Upper lobe of right lung (tissue), 1 donor: ENCODE results near the gene XPOT. TPM values are rescaled to one million over a fixed set of nuclear protein-coding genes. Genes with fewer than 3 reads are reported as not detected.

Experiments used
- ATAC-seq: fragments of 200-7000 bp; cut with Tn5 transposase; one replicate; pipeline ENCODE4 v1.9.1; 2020; ENCODE audit warnings: mild to moderate bottlenecking, moderate library complexity
- DNase-seq: peaks from one replicate; pipeline ENCODE4 v3.0.0-alpha.2; 2020
- H3K27ac ChIP-seq: fragments of 200-600 bp; one replicate; pipeline ENCODE4 v1.8.0; 2022
- H3K27me3 ChIP-seq: fragments of 200-600 bp; one replicate; pipeline ENCODE4 v1.8.0; 2022; ENCODE audit warnings: mild to moderate bottlenecking
- H3K36me3 ChIP-seq: fragments of 200-600 bp; one replicate; pipeline ENCODE4 v1.8.0; 2022
- H3K4me1 ChIP-seq: fragments of 200-600 bp; one replicate; pipeline ENCODE4 v1.8.0; 2022
- H3K4me3 ChIP-seq: fragments of 200-600 bp; one replicate; pipeline ENCODE4 v1.8.0; 2022; ENCODE audit warnings: mild to moderate bottlenecking
- H3K9me3 ChIP-seq: fragments of 200-600 bp; one replicate; pipeline ENCODE4 v1.8.0; 2022
- CTCF ChIP-seq: fragments of 200-600 bp; IDR thresholded peaks from one replicate; pipeline ENCODE4 v1.8.0; 2022; ENCODE audit warnings: antibody characterized with exemption
- intact Hi-C: fragments of 100-400 bp; cut with DNase I; formaldehyde crosslinking; loops from one replicate; pipeline ENCODE4 v1.11.0; 2022
- total RNA-seq: library from RNA; stranded (reverse); fragmentation: NEBNext Ultra II Directional; extraction: Animal tissue kit (Norgen Biotek cat#: 25700); gene quantifications from one replicate; pipeline ENCODE4 v1.2.1, GENCODE V29; 2021
- donor health status: DM: no; HTN: yes; CAD: no; lungs with severe emphysema.

Gene XPOT
- total RNA-seq, 1 donor from 2014 or later: 65.8 TPM

GRCh38 chr12:64385468-64385867 is 18.7 kb upstream of the XPOT start:
- ATAC-seq (no peak), DNase-seq (no peak)
- H3K27ac ChIP-seq: no peak overlapping the region
- intact Hi-C loops: no loop called here
- peaks cover 7% of the 10 kb centered on the region for H3K27me3 ChIP-seq
- H3K36me3 ChIP-seq: no peaks in the 10 kb centered on the region
- peaks cover 3% of the 10 kb centered on the region for H3K4me1 ChIP-seq
- H3K9me3 ChIP-seq: peaks cover 2% of the 10 kb centered on the region
- no peak for TF ChIP-seq CTCF
- H3K4me3 ChIP-seq: no peak overlapping the region

GRCh38 chr12:64387197-64387816 is 16.9 kb upstream of the XPOT start:
- no peak overlapping the region for H3K27ac ChIP-seq
- DNase-seq (no peak), ATAC-seq (no peak)
- H3K4me3 ChIP-seq: no peak overlapping the region
- intact Hi-C loops: no loop called here
- peaks cover 6% of the 10 kb centered on the region for H3K4me1 ChIP-seq
- H3K36me3 ChIP-seq: no peaks in the 10 kb centered on the region
- TF ChIP-seq CTCF: no peak
- H3K9me3 ChIP-seq: no peaks in the 10 kb centered on the region
- peaks cover 17% of the 10 kb centered on the region for H3K27me3 ChIP-seq

GRCh38 chr12:64389154-64389553 is 15.0 kb upstream of the XPOT start:
- Histone ChIP-seq H3K4me1 (peaks cover 6% of the 10 kb centered on the region), H3K27me3 (peaks cover 17% of the 10 kb centered on the region), H3K4me3 (no peak overlapping the region), H3K36me3 (no peaks in the 10 kb centered on the region), H3K9me3 (no peaks in the 10 kb centered on the region), H3K27ac (no peak overlapping the region)
- no peak for TF ChIP-seq CTCF
- no peak for ATAC-seq
- intact Hi-C loops: no loop called here
- DNase-seq: no peak

- no peak for TF ChIP-seq CTCF
- Histone ChIP-seq H3K27ac (no peak within 1 kb of the TSS), H3K27me3 (peaks cover 17% of the 10 kb centered on the region), H3K4me1 (peaks cover 6% of the 10 kb centered on the region), H3K36me3 (no peaks in the 10 kb centered on the region), H3K9me3 (no peaks in the 10 kb centered on the region), H3K4me3 (peak within 1 kb of the TSS; percentile 44)
- DNase-seq (no peak), ATAC-seq (peak; percentile 60)
- intact Hi-C loops: no loop called here
Observed at GRCh38 chr12:64390275-64390851, 13.8 kb upstream of the XPOT start, which contains the start of gene C12orf56. TSS of gene C12orf56 (minus strand) at chr12:64390758. CDS start at chr12:64390565, 193 bp downstream.

GRCh38 chr12:64392221-64392620 is 12.0 kb upstream of the XPOT start:
- peaks cover 17% of the 10 kb centered on the region for H3K27me3 ChIP-seq
- peak; percentile 24 for TF ChIP-seq CTCF
- ATAC-seq: no peak
- DNase-seq: no peak
- peaks cover 6% of the 10 kb centered on the region for H3K4me1 ChIP-seq
- H3K4me3 ChIP-seq: no peak overlapping the region
- no peak overlapping the region for H3K27ac ChIP-seq
- H3K36me3 ChIP-seq: no peaks in the 10 kb centered on the region
- intact Hi-C loops: no loop called here
- no peaks in the 10 kb centered on the region for H3K9me3 ChIP-seq
